HG02642 (cell line): ENCODE measurements around the gene UBN1.
"Not testable (repeated sequence)": the region's sequence is repeated elsewhere in the genome, so short reads cannot be mapped to it uniquely, and the experiment has no call there.

ENCODE experiments used
- ATAC-seq: cut with Tn5 transposase; IDR thresholded peaks from one replicate; pipeline ENCODE4 v1.9.1; 2021; ENCODE audit warnings: mild to moderate bottlenecking; ENCODE audit not compliant: unreplicated experiment, poor library complexity

UBN1 gene

DNA sequence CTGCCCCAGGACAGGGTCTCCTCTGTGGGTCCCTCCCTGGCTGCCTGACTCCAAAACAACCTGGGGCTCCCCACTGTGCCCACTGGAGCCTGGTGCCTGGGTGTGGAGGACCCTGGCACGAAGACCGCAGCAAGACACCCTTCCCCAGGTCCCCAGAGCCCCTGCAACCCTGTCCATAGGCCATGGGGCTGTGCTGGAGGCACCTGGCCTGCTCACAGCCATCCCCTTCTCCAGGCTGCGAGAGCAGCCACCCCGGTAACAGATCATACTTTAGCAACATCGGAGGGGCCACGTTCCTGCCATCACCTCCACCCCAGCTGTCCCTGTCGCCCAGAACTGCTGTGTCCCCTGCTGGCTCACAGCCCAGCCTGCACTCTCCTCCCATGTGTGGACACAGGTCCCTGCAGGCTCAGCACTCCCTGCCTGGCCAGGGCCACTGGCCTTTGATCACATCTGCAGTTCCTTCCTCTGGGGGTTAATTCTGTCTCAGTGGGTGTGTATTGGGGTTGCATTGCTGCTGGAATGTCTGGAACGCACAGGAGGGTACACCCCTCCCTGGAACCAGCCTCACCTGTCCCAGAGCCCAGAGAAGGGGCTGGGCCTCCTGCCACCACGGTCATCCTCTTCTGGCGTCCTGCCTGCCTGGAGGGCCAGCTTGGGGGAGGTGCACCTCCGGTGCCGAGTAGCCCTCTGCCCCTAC lies 77.5 kb downstream of the UBN1 start:
- no peak for ATAC-seq

DNA sequence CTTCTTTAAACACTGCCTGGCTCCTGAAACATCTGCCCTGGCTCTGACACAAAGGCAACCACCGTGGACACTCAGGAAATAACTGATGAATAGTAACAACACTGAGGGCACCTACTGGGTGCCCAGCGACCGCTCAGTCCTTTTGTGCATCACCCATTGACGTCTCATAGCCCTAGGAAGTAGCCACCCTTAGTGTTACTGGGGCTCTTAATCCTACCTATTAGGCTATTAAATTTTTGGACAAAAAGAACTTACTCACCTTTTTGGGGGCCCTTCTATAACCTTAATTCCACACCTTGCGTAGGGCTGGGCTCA lies 78.0 kb downstream of the UBN1 start:
- ATAC-seq: no peak

DNA sequence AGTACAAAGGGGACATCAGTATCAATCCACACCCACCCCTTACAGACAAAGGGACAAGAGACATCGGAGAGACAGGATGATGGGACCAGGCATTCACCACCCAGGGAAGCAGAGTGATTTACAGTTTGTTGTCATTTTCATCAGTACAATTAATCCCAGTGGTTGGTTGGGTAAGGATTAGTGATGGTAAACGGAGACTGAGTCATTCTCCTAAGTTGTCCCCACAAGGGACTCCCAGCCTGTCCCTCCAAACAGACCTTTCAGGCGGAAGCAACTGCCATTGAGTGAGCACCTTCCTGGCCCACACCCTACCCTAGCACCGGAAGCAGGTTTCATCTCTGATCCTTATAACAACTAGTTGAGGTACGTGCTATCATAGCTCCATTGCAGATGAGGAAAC lies 78.5 kb downstream of the UBN1 start:
- ATAC-seq: no peak

DNA sequence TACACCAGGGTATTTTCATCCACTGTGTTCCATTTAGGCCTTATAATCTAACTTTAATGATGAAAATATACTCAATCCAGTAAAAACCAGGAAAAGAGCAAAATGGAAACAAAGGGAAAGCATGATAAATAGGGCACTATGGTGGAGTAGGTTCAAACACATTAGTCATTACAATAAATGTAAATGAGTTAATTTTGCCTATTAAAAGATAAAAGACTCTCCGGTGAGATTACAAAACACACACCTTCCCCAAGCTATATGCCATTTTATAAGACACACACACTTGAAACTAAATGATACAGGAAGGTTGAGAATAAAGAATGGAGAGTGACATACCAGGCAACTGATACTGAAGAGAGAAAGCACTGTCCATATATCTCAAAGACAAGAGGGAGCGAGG lies 79.6 kb downstream of the UBN1 start:
- ATAC-seq: no peak

DNA sequence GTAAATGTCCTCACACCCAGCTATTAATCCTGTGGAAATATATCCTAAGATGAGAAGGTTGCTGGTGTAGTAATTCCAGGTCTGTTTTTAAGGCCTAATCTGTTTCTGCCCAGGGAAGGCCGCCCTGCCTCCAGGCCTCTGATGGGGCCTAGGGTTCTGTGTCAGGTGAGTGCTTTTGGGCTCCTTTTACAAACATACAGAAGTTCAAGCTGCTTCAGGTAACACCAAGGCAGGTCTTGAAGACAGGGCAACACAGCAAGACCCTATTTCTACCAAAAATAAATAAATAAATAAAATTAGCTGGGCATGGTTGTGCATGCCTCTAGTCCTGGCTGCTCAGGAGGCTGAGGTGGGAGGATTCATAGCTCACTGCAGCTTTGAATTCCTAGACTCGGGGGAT lies 80.4 kb downstream of the UBN1 start:
- ATAC-seq: no peak

DNA sequence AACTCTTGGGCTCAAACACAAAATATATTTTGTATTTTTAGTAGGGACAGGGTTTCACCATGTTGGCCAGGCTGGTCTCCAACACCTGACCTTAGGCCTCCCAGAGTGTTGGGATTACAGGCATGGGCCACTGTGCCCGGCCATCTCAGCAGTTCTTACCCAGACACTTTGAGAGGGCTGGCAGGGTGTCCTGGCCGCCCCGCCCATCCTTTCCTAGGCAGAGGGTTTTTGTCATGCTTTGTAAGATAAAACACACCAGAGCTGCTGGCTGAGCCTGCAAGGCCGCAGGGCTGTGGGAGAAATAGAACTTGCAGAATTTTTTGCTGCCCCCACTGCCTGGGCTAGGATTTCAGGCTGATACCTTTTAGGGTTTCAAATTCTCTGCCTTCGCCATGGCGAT lies 80.9 kb downstream of the UBN1 start:
- no peak for ATAC-seq

DNA sequence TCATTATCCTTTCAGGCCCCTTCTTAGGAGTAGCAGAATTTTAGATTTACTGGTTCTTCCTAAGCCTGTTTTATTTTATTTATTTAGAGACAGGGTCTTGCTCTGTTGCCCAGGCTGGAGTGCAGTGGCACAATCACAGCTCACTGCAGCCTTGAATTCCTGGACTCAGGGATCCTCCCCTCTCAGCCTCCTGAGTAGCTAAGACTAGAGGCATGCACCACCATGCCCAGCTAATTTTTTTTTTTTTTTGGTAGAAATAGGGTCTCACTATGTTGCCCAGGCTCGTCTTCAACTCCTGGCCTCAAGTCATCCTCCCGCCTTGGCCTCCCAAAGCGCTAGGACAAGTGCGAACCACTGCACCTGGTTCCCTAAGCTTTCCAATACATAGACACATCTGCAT lies 82.3 kb downstream of the UBN1 start:
- ATAC-seq: not testable (repeated sequence)

DNA sequence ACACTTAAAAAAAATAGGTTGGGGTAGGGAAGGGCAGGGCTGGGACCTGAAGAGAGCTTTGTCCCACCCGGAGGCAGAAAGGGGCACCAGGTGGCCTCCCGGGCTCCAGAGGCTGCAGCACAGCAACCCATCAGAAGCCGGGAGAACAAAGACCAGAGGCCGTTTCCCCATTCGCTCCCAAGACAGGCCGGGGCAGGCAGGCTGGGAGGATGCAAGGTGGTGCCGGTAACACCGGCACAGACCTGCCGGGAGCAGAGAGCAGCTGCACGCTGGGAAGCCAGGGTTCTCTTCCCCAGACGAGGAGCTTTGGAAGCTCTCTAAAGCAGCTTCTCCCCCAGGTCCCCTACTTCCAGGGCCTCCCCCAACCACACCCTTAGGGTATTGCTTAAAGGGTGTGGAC lies 84.1 kb downstream of the UBN1 start:
- ATAC-seq: no peak
